ENCODE results near the gene ADAMTS6.

The ADAMTS6 gene

GRCh38 chr5:65418661-65419060 lies 63.1 kb downstream of the ADAMTS6 start:
- Histone ChIP-seq H3K4me3 (ENCODE audit: low read depth, low read length) (no peak overlapping the region), H3K27ac (ENCODE audit: extremely low read depth, low read depth, low read length) (no peak overlapping the region), H3K9me3 (ENCODE audit: control insufficient read depth, insufficient read depth, low read depth, low read length) (no peaks in the 10 kb centered on the region), H3K36me3 (ENCODE audit: control insufficient read depth in 2 of 2, insufficient read depth in 1 of 2, low read length in 2 of 2) (no peaks in the 10 kb centered on the region), H3K4me1 (ENCODE audit: control insufficient read depth, insufficient read depth, low read length) (no peaks in the 10 kb centered on the region)
- POLR2A ChIA-PET = no interaction called here
- TF ChIP-seq ZBTB6 (tag by site-specific recombination; IDR thresholded peaks at IDR 0.05) (no peak), ZFP69B (tag by site-specific recombination; IDR thresholded peaks at IDR 0.05) (no peak)
- CTCF ChIA-PET = no interaction called here

- H3K36me3 ChIP-seq (ENCODE audit: control insufficient read depth in 2 of 2, insufficient read depth in 1 of 2, low read length in 2 of 2) = no peaks in the 10 kb centered on the region
- ChIA-PET CTCF (interaction anchor here (0.6 kb wide), 1 partner anchor 661 kb away, joined by 3 read pairs; no protein-coding TSS in a partner anchor), POLR2A (no interaction called here)
- no peak for TF ChIP-seq ZNF529 (tag by site-specific recombination; IDR thresholded peaks at IDR 0.05; ENCODE audit: insufficient replicate concordance)
- no peak for TF ChIP-seq PRDM4 (tag by site-specific recombination; IDR thresholded peaks at IDR 0.05)
- no peak for TF ChIP-seq ZSCAN30 (tag by site-specific recombination; IDR thresholded peaks at IDR 0.05)
- TF ChIP-seq ZFP3 (tag by site-specific recombination; IDR thresholded peaks at IDR 0.05; ENCODE audit: low read depth) = no peak
- no peak for TF ChIP-seq ZNF645 (tag by site-specific recombination; IDR thresholded peaks at IDR 0.05)
- no peak for TF ChIP-seq ZNF501 (tag by site-specific recombination; IDR thresholded peaks at IDR 0.05)
- TF ChIP-seq ZNF280C (tag by site-specific recombination; IDR thresholded peaks at IDR 0.05) = no peak
- no peaks in the 10 kb centered on the region for H3K9me3 ChIP-seq (ENCODE audit: control insufficient read depth, insufficient read depth, low read depth, low read length)
- H3K27ac ChIP-seq (ENCODE audit: extremely low read depth, low read depth, low read length) = no peak overlapping the region
- no peak overlapping the region for H3K4me3 ChIP-seq (ENCODE audit: low read depth, low read length)
- H3K4me1 ChIP-seq (ENCODE audit: control insufficient read depth, insufficient read depth, low read length) = no peaks in the 10 kb centered on the region
Measured at GRCh38 chr5:65413822-65414221, 67.9 kb downstream of the ADAMTS6 start.

- TF ChIP-seq INSM2 (tag by site-specific recombination; IDR thresholded peaks at IDR 0.05) (no peak), FEZF1 (tag by site-specific recombination; IDR thresholded peaks at IDR 0.05) (no peak), ZSCAN4 (tag by site-specific recombination; IDR thresholded peaks at IDR 0.05) (no peak)
- POLR2A ChIA-PET = no interaction called here
- H3K36me3 ChIP-seq (ENCODE audit: control insufficient read depth in 2 of 2, insufficient read depth in 1 of 2, low read length in 2 of 2) = no peaks in the 10 kb centered on the region
- no peak overlapping the region for H3K27ac ChIP-seq (ENCODE audit: extremely low read depth, low read depth, low read length)
- no peak overlapping the region for H3K4me3 ChIP-seq (ENCODE audit: low read depth, low read length)
- no peaks in the 10 kb centered on the region for H3K9me3 ChIP-seq (ENCODE audit: control insufficient read depth, insufficient read depth, low read depth, low read length)
- CTCF ChIA-PET = no interaction called here
- H3K4me1 ChIP-seq (ENCODE audit: control insufficient read depth, insufficient read depth, low read length) = no peaks in the 10 kb centered on the region
Measured at GRCh38 chr5:65412842-65413241, 68.9 kb downstream of the ADAMTS6 start.

Measured in HEK293 (cell line).